HepG2 (cell line): ENCODE results near the gene C5orf24. TPM values are rescaled to one million over a fixed set of nuclear protein-coding genes. Genes with fewer than 3 reads are reported as not detected.

Source experiments
- ARNT ChIP-seq: fragments of 450-650 bp; IDR thresholded peaks from 2 replicates; pipeline ENCODE4 v1.6.1; 2017
- DBP ChIP-seq: sonication (generic); formaldehyde crosslinking; IDR thresholded peaks from 2 replicates; pipeline ENCODE4 v1.4.0; 2020; ENCODE audit warnings: missing genetic modification reagents; ENCODE audit errors: not compliant biosample characterization
- ELF1 ChIP-seq: sonication (generic); formaldehyde crosslinking; IDR thresholded peaks from 2 replicates; pipeline ENCODE4 v1.4.0; 2020; ENCODE audit warnings: missing genetic modification reagents
- ELF4 ChIP-seq: sonication (generic); formaldehyde crosslinking; IDR thresholded peaks from 2 replicates; pipeline ENCODE4 v1.5.0; 2020; ENCODE audit warnings: missing genetic modification reagents, mild to moderate bottlenecking, moderate library complexity, borderline replicate concordance
- HNRNPLL ChIP-seq: fragments of 200-400 bp; formaldehyde crosslinking; IDR thresholded peaks from 2 replicates; pipeline ENCODE4 v1.6.1; 2017; ENCODE audit warnings: mild to moderate bottlenecking, low read depth, low read length; ENCODE audit not compliant: poor library complexity, severe bottlenecking
- MAFG ChIP-seq: sonication (generic); formaldehyde crosslinking; IDR thresholded peaks from 2 replicates; pipeline ENCODE4 v1.5.1; 2020; ENCODE audit warnings: mild to moderate bottlenecking, missing genetic modification reagents
- NBN ChIP-seq: fragments of 450-650 bp; conservative IDR thresholded peaks from 2 replicates; pipeline ENCODE4 v1.6.1; 2017
- NR1H2 ChIP-seq: sonication (generic); formaldehyde crosslinking; IDR thresholded peaks from 2 replicates; pipeline ENCODE4 v1.8.1; 2022; ENCODE audit warnings: low read depth, missing genetic modification reagents, borderline replicate concordance
- TFDP2 ChIP-seq: sonication (generic); formaldehyde crosslinking; IDR thresholded peaks from 2 replicates; pipeline ENCODE4 v1.4.0; 2020; ENCODE audit warnings: missing genetic modification reagents
- WIZ ChIP-seq: sonication (generic); formaldehyde crosslinking; IDR thresholded peaks from 2 replicates; pipeline ENCODE4 v1.5.1; 2020; ENCODE audit warnings: mild to moderate bottlenecking, missing genetic modification reagents
- YEATS2 ChIP-seq: sonication (generic); formaldehyde crosslinking; IDR thresholded peaks from 2 replicates; pipeline ENCODE4 v1.4.0; 2020; ENCODE audit warnings: missing genetic modification reagents, borderline replicate concordance
- ZBTB2 ChIP-seq: sonication (generic); formaldehyde crosslinking; IDR thresholded peaks from 2 replicates; pipeline ENCODE4 v1.8.0; 2022; ENCODE audit warnings: low read depth, missing genetic modification reagents
- ZBTB49 ChIP-seq: sonication (generic); formaldehyde crosslinking; IDR thresholded peaks from 2 replicates; pipeline ENCODE4 v1.4.0; 2020; ENCODE audit warnings: missing genetic modification reagents, borderline replicate concordance
- ZFP37 ChIP-seq: sonication (generic); formaldehyde crosslinking; IDR thresholded peaks from 2 replicates; pipeline ENCODE4 v1.4.0; 2020; ENCODE audit warnings: missing genetic modification reagents, borderline replicate concordance
- ZFP41 ChIP-seq: sonication (generic); formaldehyde crosslinking; IDR thresholded peaks from 2 replicates; pipeline ENCODE4 v1.4.0; 2020; ENCODE audit warnings: mild to moderate bottlenecking, missing genetic modification reagents, borderline replicate concordance
- ZFX ChIP-seq: sonication (generic); formaldehyde crosslinking; IDR thresholded peaks from 2 replicates; pipeline ENCODE4 v1.4.0; 2020; ENCODE audit warnings: mild to moderate bottlenecking, low read depth, missing genetic modification reagents, moderate library complexity
- ZMAT3 ChIP-seq: sonication (generic); formaldehyde crosslinking; conservative IDR thresholded peaks from 2 replicates; pipeline ENCODE4 v1.7.0; 2021; ENCODE audit warnings: missing genetic modification reagents
- ZNF124 ChIP-seq: sonication (generic); formaldehyde crosslinking; IDR thresholded peaks from 2 replicates; pipeline ENCODE4 v1.4.0; 2020; ENCODE audit warnings: missing genetic modification reagents
- ZNF232 ChIP-seq: sonication (generic); formaldehyde crosslinking; IDR thresholded peaks from 2 replicates; pipeline ENCODE4 v1.4.0; 2020; ENCODE audit warnings: missing genetic modification reagents, borderline replicate concordance
- ZNF326 ChIP-seq: sonication (generic); formaldehyde crosslinking; IDR thresholded peaks from 2 replicates; pipeline ENCODE4 v1.4.0; 2020; ENCODE audit warnings: missing genetic modification reagents, borderline replicate concordance
- ZNF362 ChIP-seq: sonication (generic); formaldehyde crosslinking; IDR thresholded peaks from 2 replicates; pipeline ENCODE4 v1.4.0; 2020; ENCODE audit warnings: missing genetic modification reagents, mild to moderate bottlenecking, borderline replicate concordance
- polyA plus RNA-seq, 8 experiments: library from polyadenylated mRNA; depleted of rRNA in 3 of 8; stranded (reverse) in 7 of 8; unstranded in 1 of 8; fragments of >200 nt; fragmentation: Illumina TruSeq in 4 of 8; extraction: Trizol in 4 of 8; gene quantifications; 2 replicates each; pipeline versions ENCODE4 v1.2.1 to v1.2.3, GENCODE V29; 2011 to 2016; ENCODE audit warnings: low read depth in 4 of 8, missing spikeins in 1 of 8, mixed read lengths in 1 of 8; ENCODE audit not compliant: insufficient read depth in 1 of 8
- total RNA-seq, 5 experiments: library from RNA; depleted of rRNA; stranded (reverse); fragments of >200 nt; fragmentation: Illumina TruSeq; extraction: Trizol; gene quantifications; 2 replicates each; pipeline ENCODE4 v1.2.3, GENCODE V29; 2016; ENCODE audit warnings: low read depth in 1 of 5

The C5orf24 gene
- total and polyA plus RNA-seq, 2 of the 13 experiments (the other 11 are each of a cell fraction or from before 2014, with no cell fraction given): 34.6 to 41.5 TPM

GRCh38 chr5:134904610-134905245 is 59.0 kb downstream of the C5orf24 start, which contains the start of gene PCBD2 (continued):
- no peak for TF ChIP-seq NR1H2
- no peak for TF ChIP-seq ZBTB49 (CRISPR knock-in tag)
- no peak for TF ChIP-seq WIZ (CRISPR knock-in tag)
- no peak; the same call in 1 of the 2 replicates for TF ChIP-seq ZNF362
- no peak for TF ChIP-seq ZFP41 (CRISPR knock-in tag)
- TF ChIP-seq ZNF326 (CRISPR knock-in tag): no peak
- no peak for TF ChIP-seq ZFP37
- no peak for TF ChIP-seq ARNT
- TF ChIP-seq DBP (CRISPR knock-in tag): peak; percentile 65
- TF ChIP-seq ZMAT3 (CRISPR knock-in tag): peak; percentile 92
- no peak for TF ChIP-seq NBN
- peak; percentile 65; the same call in 1 of the 2 replicates for TF ChIP-seq YEATS2
- TF ChIP-seq ELF4 (CRISPR knock-in tag): no peak
- TF ChIP-seq TFDP2 (CRISPR knock-in tag): peak; percentile 77
- peak; percentile 78 for TF ChIP-seq HNRNPLL
- TF ChIP-seq MAFG (CRISPR knock-in tag): no peak
- TF ChIP-seq ZNF124 (CRISPR knock-in tag): no peak
- TF ChIP-seq ZFX (CRISPR knock-in tag): peak; percentile 96
- no peak for TF ChIP-seq ZNF232 (CRISPR knock-in tag)
- TF ChIP-seq ZBTB2 (CRISPR knock-in tag): peak; percentile 96
- no peak for TF ChIP-seq ELF1 (CRISPR knock-in tag)
